PFSK-1 (cell line): ENCODE data around the gene CTDNEP1.

Experiments
- FOXP2 ChIP-seq: optimal IDR thresholded peaks from 2 replicates; pipeline ENCODE3; 2011; ENCODE audit warnings: borderline replicate concordance, control low read depth, inconsistent platforms; ENCODE audit not compliant: insufficient read depth; ENCODE audit errors: extremely low read length, extremely low read depth
- POLR2AphosphoS5 ChIP-seq: IDR thresholded peaks from 2 replicates; pipeline ENCODE4 v1.6.1; 2012; ENCODE audit warnings: low read depth, mild to moderate bottlenecking, control low read depth, low read length, moderate library complexity
- SIN3A ChIP-seq: IDR thresholded peaks from 2 replicates; pipeline ENCODE4 v1.6.1; 2012; ENCODE audit warnings: mild to moderate bottlenecking, low read length, moderate library complexity, borderline replicate concordance; ENCODE audit not compliant: insufficient read depth
- TAF1 ChIP-seq: IDR thresholded peaks from 2 replicates; pipeline ENCODE4 v1.6.1; 2012; ENCODE audit warnings: low read length, control low read depth, borderline replicate concordance; ENCODE audit not compliant: insufficient read depth
- TF ChIP-seq, protein P1 (sequence below), 2 experiments: IDR thresholded peaks; 2 replicates each; pipeline versions ENCODE4 v1.6.1 to v1.8.0; 2011 to 2012; ENCODE audit warnings: low read depth in 2 of 2, low read length in 2 of 2, control low read depth in 1 of 2, inconsistent platforms in 1 of 2, mild to moderate bottlenecking in 1 of 2, moderate library complexity in 1 of 2; ENCODE audit not compliant: insufficient read depth in 1 of 2

DNA sequence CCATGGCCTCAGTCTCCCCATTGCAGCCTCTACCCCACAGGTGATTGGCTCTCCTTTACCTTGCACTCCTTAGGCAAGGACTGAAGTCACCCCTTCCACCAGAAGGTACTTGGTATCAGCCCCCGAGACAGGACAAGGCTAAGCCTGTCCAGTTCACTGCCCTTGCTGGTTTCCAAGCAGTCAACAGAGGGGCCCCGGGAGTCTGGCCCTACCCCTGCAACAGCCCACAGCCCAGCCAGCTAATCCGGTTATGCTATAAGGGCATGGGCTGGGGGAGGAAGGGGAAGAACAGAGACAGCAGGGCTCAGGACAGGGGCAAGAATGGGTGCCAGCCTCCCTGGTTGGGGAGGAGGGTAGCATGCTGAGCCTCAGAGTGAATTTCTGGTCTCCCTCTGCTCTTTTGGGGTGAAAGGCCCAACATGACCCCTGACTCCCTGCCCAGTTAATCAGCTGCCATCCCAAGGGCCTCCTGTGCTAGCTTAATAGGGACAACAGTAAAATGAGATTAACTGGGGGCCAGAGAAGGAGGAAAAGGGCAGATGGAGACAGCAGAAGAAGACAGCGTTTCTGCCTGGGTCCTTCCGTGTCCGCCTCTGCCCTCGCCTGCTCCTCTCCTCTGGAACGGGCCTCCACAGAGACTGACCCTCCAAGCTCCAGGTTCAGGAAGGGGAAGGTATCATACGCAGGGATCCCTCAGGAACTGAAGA, 42.6 kb downstream of the CTDNEP1 start:
- TF ChIP-seq POLR2AphosphoS5: no peak
- TF ChIP-seq, protein P1, sequence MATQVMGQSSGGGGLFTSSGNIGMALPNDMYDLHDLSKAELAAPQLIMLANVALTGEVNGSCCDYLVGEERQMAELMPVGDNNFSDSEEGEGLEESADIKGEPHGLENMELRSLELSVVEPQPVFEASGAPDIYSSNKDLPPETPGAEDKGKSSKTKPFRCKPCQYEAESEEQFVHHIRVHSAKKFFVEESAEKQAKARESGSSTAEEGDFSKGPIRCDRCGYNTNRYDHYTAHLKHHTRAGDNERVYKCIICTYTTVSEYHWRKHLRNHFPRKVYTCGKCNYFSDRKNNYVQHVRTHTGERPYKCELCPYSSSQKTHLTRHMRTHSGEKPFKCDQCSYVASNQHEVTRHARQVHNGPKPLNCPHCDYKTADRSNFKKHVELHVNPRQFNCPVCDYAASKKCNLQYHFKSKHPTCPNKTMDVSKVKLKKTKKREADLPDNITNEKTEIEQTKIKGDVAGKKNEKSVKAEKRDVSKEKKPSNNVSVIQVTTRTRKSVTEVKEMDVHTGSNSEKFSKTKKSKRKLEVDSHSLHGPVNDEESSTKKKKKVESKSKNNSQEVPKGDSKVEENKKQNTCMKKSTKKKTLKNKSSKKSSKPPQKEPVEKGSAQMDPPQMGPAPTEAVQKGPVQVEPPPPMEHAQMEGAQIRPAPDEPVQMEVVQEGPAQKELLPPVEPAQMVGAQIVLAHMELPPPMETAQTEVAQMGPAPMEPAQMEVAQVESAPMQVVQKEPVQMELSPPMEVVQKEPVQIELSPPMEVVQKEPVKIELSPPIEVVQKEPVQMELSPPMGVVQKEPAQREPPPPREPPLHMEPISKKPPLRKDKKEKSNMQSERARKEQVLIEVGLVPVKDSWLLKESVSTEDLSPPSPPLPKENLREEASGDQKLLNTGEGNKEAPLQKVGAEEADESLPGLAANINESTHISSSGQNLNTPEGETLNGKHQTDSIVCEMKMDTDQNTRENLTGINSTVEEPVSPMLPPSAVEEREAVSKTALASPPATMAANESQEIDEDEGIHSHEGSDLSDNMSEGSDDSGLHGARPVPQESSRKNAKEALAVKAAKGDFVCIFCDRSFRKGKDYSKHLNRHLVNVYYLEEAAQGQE (IDR thresholded peaks at IDR 0.05; ENCODE audit: insufficient read depth in 1 of 2, low read depth in 2 of 2, low read length in 2 of 2): no peak
- TF ChIP-seq SIN3A: no peak
- TF ChIP-seq TAF1: no peak
- no peak for TF ChIP-seq FOXP2
